MM.1S (cell line): ENCODE results near the gene MYH15.

Experiments used
- EZH2 ChIP-seq: fragments of 300-600 bp; sonication (generic); optimal IDR thresholded peaks from 2 replicates; pipeline ENCODE3; 2017; ENCODE audit warnings: low read depth, mild to moderate bottlenecking, antibody characterized with exemption, low read length, mixed read lengths
- TF ChIP-seq, protein P1 (sequence below): fragments of 300-600 bp; sonication (generic); IDR thresholded peaks from 2 replicates; pipeline ENCODE4 v1.5.1; 2016; ENCODE audit warnings: antibody characterized with exemption, low read length, mixed read lengths

DNA sequence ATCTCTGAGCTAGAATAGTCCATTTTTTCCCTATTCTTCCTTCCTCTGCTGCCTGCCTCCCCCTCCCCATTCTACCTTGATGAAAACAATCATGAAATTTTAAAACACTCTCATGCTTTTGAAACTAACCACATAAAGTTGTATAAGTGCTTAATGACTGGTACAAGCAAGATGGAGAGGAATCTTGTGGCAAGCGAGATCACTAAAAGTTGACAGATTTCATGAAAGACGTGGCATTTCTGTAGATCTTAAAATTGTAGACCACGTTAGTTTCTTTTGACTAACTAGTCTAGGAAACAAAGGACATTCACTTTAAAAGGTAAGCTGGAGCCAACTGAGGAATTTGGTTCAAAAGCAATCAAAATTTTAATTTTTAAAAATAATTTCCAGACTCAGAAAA, 178.6 kb downstream of the MYH15 start:
- TF ChIP-seq, protein P1, sequence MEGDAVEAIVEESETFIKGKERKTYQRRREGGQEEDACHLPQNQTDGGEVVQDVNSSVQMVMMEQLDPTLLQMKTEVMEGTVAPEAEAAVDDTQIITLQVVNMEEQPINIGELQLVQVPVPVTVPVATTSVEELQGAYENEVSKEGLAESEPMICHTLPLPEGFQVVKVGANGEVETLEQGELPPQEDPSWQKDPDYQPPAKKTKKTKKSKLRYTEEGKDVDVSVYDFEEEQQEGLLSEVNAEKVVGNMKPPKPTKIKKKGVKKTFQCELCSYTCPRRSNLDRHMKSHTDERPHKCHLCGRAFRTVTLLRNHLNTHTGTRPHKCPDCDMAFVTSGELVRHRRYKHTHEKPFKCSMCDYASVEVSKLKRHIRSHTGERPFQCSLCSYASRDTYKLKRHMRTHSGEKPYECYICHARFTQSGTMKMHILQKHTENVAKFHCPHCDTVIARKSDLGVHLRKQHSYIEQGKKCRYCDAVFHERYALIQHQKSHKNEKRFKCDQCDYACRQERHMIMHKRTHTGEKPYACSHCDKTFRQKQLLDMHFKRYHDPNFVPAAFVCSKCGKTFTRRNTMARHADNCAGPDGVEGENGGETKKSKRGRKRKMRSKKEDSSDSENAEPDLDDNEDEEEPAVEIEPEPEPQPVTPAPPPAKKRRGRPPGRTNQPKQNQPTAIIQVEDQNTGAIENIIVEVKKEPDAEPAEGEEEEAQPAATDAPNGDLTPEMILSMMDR = no peak
- no peak for TF ChIP-seq EZH2
